Trophoblast cell (in vitro differentiated cells and primary cell): ENCODE data around the gene LLGL2.
A peak's percentile ranks its signal among the peaks of the same experiment; 100 is the strongest.

Experiments used
- DNase-seq, 2 donors: peaks; one replicate each; pipeline ENCODE4 v3.0.0-alpha.2; 2016
- H2AFZ ChIP-seq: 2 replicates; pipeline ENCODE4 v1.6.1; 2013; ENCODE audit warnings: low read length, moderate library complexity, mild to moderate bottlenecking; ENCODE audit not compliant: insufficient read depth, poor library complexity
- H2AK5ac ChIP-seq: 2 replicates; pipeline ENCODE4 v1.6.1; 2013; ENCODE audit warnings: mild to moderate bottlenecking, low read length
- H2BK120ac ChIP-seq: 2 replicates; pipeline ENCODE4 v1.6.1; 2013; ENCODE audit warnings: low read length, mild to moderate bottlenecking, moderate library complexity; ENCODE audit not compliant: insufficient read depth, poor library complexity
- H2BK12ac ChIP-seq: 2 replicates; pipeline ENCODE4 v1.6.1; 2013; ENCODE audit warnings: mild to moderate bottlenecking, low read length, moderate library complexity
- H2BK5ac ChIP-seq: 2 replicates; pipeline ENCODE4 v1.6.1; 2013; ENCODE audit warnings: low read length, low read depth, moderate library complexity, mild to moderate bottlenecking; ENCODE audit not compliant: poor library complexity
- H3K14ac ChIP-seq: 2 replicates; pipeline ENCODE4 v1.6.1; 2013; ENCODE audit warnings: mild to moderate bottlenecking, low read length
- H3K18ac ChIP-seq: 2 replicates; pipeline ENCODE4 v1.6.1; 2013; ENCODE audit warnings: mild to moderate bottlenecking, low read length
- H3K23ac ChIP-seq: 2 replicates; pipeline ENCODE4 v1.6.1; 2013; ENCODE audit warnings: low read length
- H3K27ac ChIP-seq: 2 replicates; pipeline ENCODE4 v1.5.1; 2013; ENCODE audit warnings: low read depth, mild to moderate bottlenecking, inconsistent platforms, low read length, moderate library complexity
- H3K27me3 ChIP-seq: 2 replicates; pipeline ENCODE4 v1.6.1; 2013; ENCODE audit warnings: inconsistent platforms, mild to moderate bottlenecking, low read length, moderate library complexity; ENCODE audit not compliant: insufficient read depth
- H3K36me3 ChIP-seq, 2 experiments: 1 replicate in 1 of 2; 2 replicates in 1 of 2; pipeline ENCODE4 v1.6.1; 2013; ENCODE audit warnings: low read length in 2 of 2, mild to moderate bottlenecking in 2 of 2, moderate library complexity in 1 of 2; ENCODE audit not compliant: insufficient read depth in 2 of 2, control insufficient read depth in 1 of 2
- H3K4ac ChIP-seq: 2 replicates; pipeline ENCODE4 v1.6.1; 2013; ENCODE audit warnings: low read depth, mild to moderate bottlenecking, low read length, moderate library complexity
- H3K4me1 ChIP-seq, 2 experiments: 1 replicate in 1 of 2; 2 replicates in 1 of 2; pipeline ENCODE4 v1.6.1; 2013; ENCODE audit warnings: low read length in 2 of 2, mild to moderate bottlenecking in 2 of 2, moderate library complexity in 1 of 2; ENCODE audit not compliant: insufficient read depth in 2 of 2, control insufficient read depth in 1 of 2
- H3K4me2 ChIP-seq: 2 replicates; pipeline ENCODE4 v1.6.1; 2013; ENCODE audit warnings: inconsistent platforms, mild to moderate bottlenecking, low read length, moderate library complexity
- H3K4me3 ChIP-seq: 2 replicates; pipeline ENCODE4 v1.5.1; 2013; ENCODE audit warnings: mild to moderate bottlenecking, low read depth, low read length, inconsistent platforms
- H3K79me1 ChIP-seq: one replicate; pipeline ENCODE4 v1.6.1; 2013; ENCODE audit warnings: low read length
- H3K79me2 ChIP-seq: 2 replicates; pipeline ENCODE4 v1.6.1; 2013; ENCODE audit warnings: low read length, mild to moderate bottlenecking; ENCODE audit not compliant: control insufficient read depth, insufficient read depth, poor library complexity
- H3K9ac ChIP-seq: 2 replicates; pipeline ENCODE4 v1.6.1; 2013; ENCODE audit warnings: mild to moderate bottlenecking, low read length
- H3K9me3 ChIP-seq: 2 replicates; pipeline ENCODE4 v1.6.1; 2013; ENCODE audit warnings: low read depth, mild to moderate bottlenecking, control low read depth, inconsistent platforms, low read length; ENCODE audit not compliant: insufficient read depth
- H4K12ac ChIP-seq: 2 replicates; pipeline ENCODE4 v1.6.1; 2013; ENCODE audit warnings: low read depth, mild to moderate bottlenecking, low read length, moderate library complexity
- H4K8ac ChIP-seq: 2 replicates; pipeline ENCODE4 v1.6.1; 2013; ENCODE audit warnings: low read depth, mild to moderate bottlenecking, low read length, moderate library complexity
- H4K91ac ChIP-seq: one replicate; pipeline ENCODE4 v1.6.1; 2013; ENCODE audit warnings: low read depth, mild to moderate bottlenecking, low read length, moderate library complexity
- WGBS: extraction: QIAGEN DNeasy Blood & Tissue Kit; methylation state at CpG from one replicate; pipeline ENCODE4 v1.1.7; 2013; ENCODE audit warnings: missing lambda C conversion rate; ENCODE audit not compliant: insufficient read length, insufficient coverage; ENCODE audit errors: extremely low coverage; 5-methylcytosine and 5-hydroxymethylcytosine counted together

The LLGL2 gene

DNA sequence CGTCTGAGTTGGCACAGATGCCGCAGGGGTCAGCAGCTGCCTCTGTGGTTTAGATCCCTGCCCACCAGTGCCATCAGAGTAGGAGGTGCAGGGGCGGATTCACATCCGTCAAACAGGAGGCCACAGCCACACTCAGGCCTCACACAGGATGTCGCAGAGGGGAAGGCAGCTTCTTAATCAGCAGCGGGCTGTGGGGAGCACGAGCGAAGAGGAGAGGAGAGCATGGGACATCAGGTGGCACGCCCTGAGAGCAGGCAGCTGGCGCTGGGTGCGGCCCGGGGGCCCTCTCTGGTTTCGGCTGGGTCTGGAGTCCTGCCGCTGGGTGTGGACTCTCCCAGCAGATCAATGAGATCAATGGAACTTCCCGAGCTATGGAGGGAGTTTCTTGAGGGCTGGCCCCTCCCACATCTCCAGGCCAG is 9.6 kb downstream of the LLGL2 start:
- Histone ChIP-seq H3K23ac (no peak overlapping the region), H3K18ac (no peak overlapping the region), H3K27me3 (no peaks in the 10 kb centered on the region), H4K8ac (no peak overlapping the region), H4K12ac (no peak overlapping the region), H2AFZ (no peak overlapping the region), H3K4me2 (no peak overlapping the region), H4K91ac (no peak overlapping the region), H3K9ac (no peak overlapping the region), H2BK120ac (no peak overlapping the region), H2AK5ac (no peak overlapping the region), H2BK12ac (no peak overlapping the region), H3K14ac (no peak overlapping the region), H3K4me1 (peaks cover 8 to 14% of the 10 kb centered on the region in 2 experiments), H3K4ac (no peak overlapping the region), H3K79me1 (peaks cover under 1% of the 10 kb centered on the region), H3K36me3 (peaks cover 2 to 3% of the 10 kb centered on the region in 2 experiments), H3K4me3 (no peak overlapping the region), H3K9me3 (peaks cover under 1% of the 10 kb centered on the region), H2BK5ac (no peak overlapping the region), H3K79me2 (no peaks in the 10 kb centered on the region), H3K27ac (no peak overlapping the region)
- WGBS: no CpG with 5 or more reads among the region's 15 CpGs
- DNase-seq: no peak

DNA sequence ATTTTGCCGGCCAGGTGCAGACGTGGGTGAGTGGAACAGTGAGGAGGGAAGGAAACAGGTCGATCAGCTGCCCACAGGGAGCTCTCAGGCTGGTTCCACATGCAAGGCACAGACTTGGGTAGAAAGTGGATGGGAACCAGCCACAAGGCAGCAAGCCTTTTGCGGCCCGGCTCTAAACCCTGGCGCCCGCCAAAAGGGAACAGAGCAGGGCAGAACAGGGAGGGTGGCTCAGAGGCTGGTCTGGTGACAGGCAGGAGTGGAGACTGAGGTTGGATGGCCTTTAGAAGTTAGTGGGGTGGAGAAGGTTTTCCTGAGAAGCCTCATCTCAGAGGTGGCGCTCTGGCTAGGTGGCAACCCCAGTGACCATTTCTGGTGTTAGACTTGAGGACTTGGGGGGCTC is 10.4 kb downstream of the LLGL2 start:
- Histone ChIP-seq H3K79me1 (peaks cover 5% of the 10 kb centered on the region), H3K9me3 (peaks cover 2% of the 10 kb centered on the region), H3K4me1 (peaks cover 15 to 19% of the 10 kb centered on the region in 2 experiments), H3K4me2 (no peak overlapping the region), H3K36me3 (peaks cover 2 to 6% of the 10 kb centered on the region in 2 experiments), H3K27me3 (no peaks in the 10 kb centered on the region), H2BK5ac (no peak overlapping the region), H4K12ac (no peak overlapping the region), H2BK120ac (no peak overlapping the region), H2AFZ (no peak overlapping the region), H2AK5ac (no peak overlapping the region), H3K4me3 (no peak overlapping the region), H3K4ac (no peak overlapping the region), H4K91ac (no peak overlapping the region), H3K79me2 (no peaks in the 10 kb centered on the region), H3K18ac (no peak overlapping the region), H3K23ac (no peak overlapping the region), H2BK12ac (no peak overlapping the region), H3K9ac (no peak overlapping the region), H4K8ac (no peak overlapping the region), H3K27ac (no peak overlapping the region), H3K14ac (no peak overlapping the region)
- DNase-seq: no peak
- WGBS: no CpG with 5 or more reads among the region's 8 CpGs

DNA sequence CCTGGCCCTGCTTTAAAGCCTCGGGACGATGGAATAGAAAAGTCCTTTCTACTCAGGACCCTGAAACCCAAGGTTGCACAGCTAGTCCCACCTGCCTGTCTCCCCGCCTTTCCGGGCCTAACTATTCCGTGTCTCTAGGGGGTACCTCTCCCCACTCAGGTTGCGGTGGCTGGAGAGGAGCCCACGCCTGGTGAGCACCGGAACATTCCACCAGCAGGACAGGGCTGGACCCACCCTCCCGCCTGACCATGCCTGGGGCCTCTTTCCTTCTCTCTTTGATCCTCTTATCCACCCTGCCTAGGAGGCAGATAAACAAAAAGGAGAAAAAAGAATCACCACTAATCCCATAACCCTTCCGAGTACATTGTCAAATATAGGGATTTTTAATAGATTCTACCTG is 10.9 kb downstream of the LLGL2 start:
- H3K36me3 ChIP-seq: peaks cover 2 to 6% of the 10 kb centered on the region in 2 experiments
- H3K4me1 ChIP-seq: peaks cover 18 to 19% of the 10 kb centered on the region in 2 experiments
- H2AK5ac ChIP-seq: no peak overlapping the region
- H3K27me3 ChIP-seq: no peaks in the 10 kb centered on the region
- no peak overlapping the region for H4K91ac ChIP-seq
- H4K8ac ChIP-seq: no peak overlapping the region
- H3K4me2 ChIP-seq: no peak overlapping the region
- no peak overlapping the region for H4K12ac ChIP-seq
- peak in 1 of 2 donors; percentile 45 for DNase-seq
- no peak overlapping the region for H3K9ac ChIP-seq
- H3K79me2 ChIP-seq: no peaks in the 10 kb centered on the region
- H3K18ac ChIP-seq: no peak overlapping the region
- peaks cover 2% of the 10 kb centered on the region for H3K9me3 ChIP-seq
- H3K79me1 ChIP-seq: peaks cover 5% of the 10 kb centered on the region
- H3K4me3 ChIP-seq: no peak overlapping the region
- WGBS: no CpG with 5 or more reads among the region's 10 CpGs
- H3K27ac ChIP-seq: no peak overlapping the region
- H2AFZ ChIP-seq: no peak overlapping the region
- H3K14ac ChIP-seq: no peak overlapping the region
- H3K23ac ChIP-seq: no peak overlapping the region
- H2BK12ac ChIP-seq: no peak overlapping the region
- H2BK5ac ChIP-seq: no peak overlapping the region
- no peak overlapping the region for H2BK120ac ChIP-seq
- no peak overlapping the region for H3K4ac ChIP-seq

DNA sequence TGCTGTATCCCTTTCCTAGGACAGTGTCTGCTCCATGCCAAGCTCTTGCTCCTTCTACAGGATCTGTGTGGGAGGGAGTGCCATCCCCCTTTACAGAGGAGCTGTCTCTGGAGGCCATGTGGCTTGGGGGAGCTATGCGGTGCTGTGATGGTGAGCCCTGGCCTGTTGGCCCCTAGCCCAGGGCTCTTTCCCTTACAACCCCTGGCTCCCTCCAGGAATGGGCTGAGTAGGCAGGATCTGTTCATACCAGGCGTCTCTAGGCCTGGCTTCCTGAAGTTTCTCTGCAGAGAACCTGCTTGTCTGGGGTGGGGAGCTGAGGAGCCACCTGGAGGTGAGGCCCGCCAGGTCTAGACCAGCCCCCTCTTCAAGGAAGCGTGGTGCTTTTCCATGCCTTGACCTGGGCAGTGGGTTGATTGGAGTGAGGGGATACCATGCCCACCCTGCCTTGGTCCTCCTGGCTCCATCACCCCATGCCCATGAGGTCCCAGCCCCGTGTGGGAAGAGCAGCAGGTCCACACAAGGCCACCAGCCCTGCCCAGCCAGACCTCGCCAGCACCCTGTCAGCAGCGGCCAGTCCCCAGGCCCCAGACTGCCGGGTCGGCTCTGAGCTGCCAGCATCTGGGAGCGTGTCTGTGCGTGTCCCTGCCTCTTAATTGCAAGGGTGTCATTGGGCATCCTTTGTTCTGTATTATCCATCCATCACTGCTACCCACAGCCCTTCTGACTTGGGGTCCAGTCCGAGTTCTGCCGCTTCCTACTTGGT is 14.7 kb downstream of the LLGL2 start:
- Histone ChIP-seq H3K4ac (peak overlapping the region; percentile 43), H3K9ac (no peak overlapping the region), H3K9me3 (peaks cover 2% of the 10 kb centered on the region), H3K4me3 (peak overlapping the region; percentile 12), H3K14ac (peak overlapping the region; percentile 69), H3K27me3 (no peaks in the 10 kb centered on the region), H2BK120ac (peak overlapping the region; percentile 55), H3K36me3 (peaks cover 0 to 2% of the 10 kb centered on the region in 2 experiments), H2AFZ (no peak overlapping the region), H2BK5ac (no peak overlapping the region), H3K23ac (no peak overlapping the region), H3K79me2 (no peaks in the 10 kb centered on the region), H4K91ac (peak overlapping the region; percentile 68), H3K27ac (no peak overlapping the region), H3K4me1 (peaks cover 16 to 34% of the 10 kb centered on the region in 2 experiments), H3K4me2 (no peak overlapping the region), H4K8ac (peak overlapping the region; percentile 71), H2AK5ac (peak overlapping the region; percentile 91), H4K12ac (peak overlapping the region; percentile 46), H3K18ac (peak overlapping the region; percentile 74), H3K79me1 (peaks cover 5% of the 10 kb centered on the region), H2BK12ac (peak overlapping the region; percentile 75)
- no CpG with 5 or more reads among the region's 13 CpGs for WGBS
- no peak for DNase-seq
